GM23338 (cell line): ENCODE data around the gene MTFR1L. TPM values are rescaled to one million over a fixed set of nuclear protein-coding genes. Genes with fewer than 3 reads are reported as not detected.

Experiments used
- ATAC-seq: fragments of 200-7000 bp; cut with Tn5 transposase; 3 replicates; pipeline ENCODE4 v1.9.1; 2020
- DNase-seq: peaks from one replicate; pipeline ENCODE4 v3.0.0-alpha.2; 2015; ENCODE audit warnings: low spot score
- H2AFZ ChIP-seq: fragments of 200-600 bp; sonication (generic); 2 replicates; pipeline ENCODE4 v1.8.0; 2016; ENCODE audit warnings: antibody characterized with exemption, mild to moderate bottlenecking, moderate library complexity
- H3F3A ChIP-seq: fragments of 200-600 bp; sonication (generic); replicated peaks from 2 replicates; pipeline ENCODE4 v1.8.0; 2017; ENCODE audit warnings: antibody characterized with exemption, mixed run types, low read depth
- H3K27ac ChIP-seq: fragments of 200-600 bp; sonication (generic); 2 replicates; pipeline ENCODE4 v1.6.1; 2016; ENCODE audit warnings: low read depth
- H3K27me3 ChIP-seq: fragments of 200-600 bp; sonication (generic); 2 replicates; pipeline ENCODE4 v1.8.0; 2016; ENCODE audit warnings: mild to moderate bottlenecking, mixed run types, moderate library complexity; ENCODE audit not compliant: insufficient read depth
- H3K36me3 ChIP-seq: fragments of 200-600 bp; sonication (generic); 2 replicates; pipeline ENCODE4 v1.8.0; 2016; ENCODE audit warnings: mild to moderate bottlenecking; ENCODE audit not compliant: insufficient read depth
- H3K4me1 ChIP-seq: fragments of 200-600 bp; sonication (generic); 2 replicates; pipeline ENCODE4 v1.8.0; 2016; ENCODE audit warnings: mild to moderate bottlenecking, moderate library complexity; ENCODE audit not compliant: insufficient read depth
- H3K4me2 ChIP-seq: fragments of 200-600 bp; sonication (generic); 2 replicates; pipeline ENCODE4 v1.7.1; 2017; ENCODE audit warnings: mixed run types
- H3K4me3 ChIP-seq: fragments of 200-600 bp; sonication (generic); 2 replicates; pipeline ENCODE4 v1.6.1; 2016; ENCODE audit warnings: mixed run types
- H3K79me2 ChIP-seq: fragments of 200-600 bp; sonication (generic); replicated peaks from 2 replicates; pipeline ENCODE4 v1.8.0; 2017; ENCODE audit warnings: mild to moderate bottlenecking; ENCODE audit not compliant: insufficient read depth
- H3K9me2 ChIP-seq: fragments of 200-600 bp; sonication (generic); 2 replicates; pipeline ENCODE4 v1.8.0; 2017; ENCODE audit not compliant: insufficient read depth
- H4K20me1 ChIP-seq: fragments of 200-600 bp; sonication (generic); replicated peaks from 2 replicates; pipeline ENCODE4 v1.8.0; 2017; ENCODE audit warnings: mild to moderate bottlenecking; ENCODE audit not compliant: insufficient read depth
- H3K27ac Mint-ChIP-seq: 2 replicates; pipeline ENCODE4 v1.8.0; 2020; ENCODE audit warnings: inconsistent platforms, mild to moderate bottlenecking, moderate library complexity, mixed read lengths
- H3K27me3 Mint-ChIP-seq: 3 replicates; pipeline ENCODE4 v1.8.0; 2022; ENCODE audit warnings: low read depth, mild to moderate bottlenecking, moderate library complexity, mixed read lengths, inconsistent platforms; ENCODE audit not compliant: insufficient read depth, poor library complexity
- H3K36me3 Mint-ChIP-seq: 3 replicates; pipeline ENCODE4 v1.8.0; 2021; ENCODE audit warnings: low read depth, mild to moderate bottlenecking, inconsistent platforms, moderate library complexity, mixed read lengths
- H3K4me1 Mint-ChIP-seq: 3 replicates; pipeline ENCODE4 v1.8.0; 2020; ENCODE audit warnings: mild to moderate bottlenecking, inconsistent platforms, mixed read lengths
- H3K4me3 Mint-ChIP-seq: 3 replicates; pipeline ENCODE4 v1.8.0; 2021; ENCODE audit warnings: moderate library complexity, mild to moderate bottlenecking, inconsistent platforms, mixed read lengths
- H3K9me3 Mint-ChIP-seq: 3 replicates; pipeline ENCODE4 v1.8.0; 2020; ENCODE audit warnings: moderate library complexity, mild to moderate bottlenecking, inconsistent platforms, mixed read lengths
- CREB1 ChIP-seq: fragments of 250-450 bp; sonication (Bioruptor Pico); IDR thresholded peaks from 2 replicates; pipeline ENCODE4 v1.5.0; 2020; ENCODE audit warnings: low read depth, mild to moderate bottlenecking, moderate library complexity
- EZH2phosphoT487 ChIP-seq: fragments of 200-600 bp; sonication (generic); IDR thresholded peaks from one replicate; pipeline ENCODE4 v1.8.1; 2018; ENCODE audit warnings: antibody characterized with exemption; ENCODE audit not compliant: unreplicated experiment
- NANOG ChIP-seq: IDR thresholded peaks from 2 replicates; pipeline ENCODE4 v1.6.1; 2016; ENCODE audit warnings: antibody characterized with exemption, borderline replicate concordance
- ZNF114 ChIP-seq: fragments of 250-450 bp; sonication (Bioruptor Pico); IDR thresholded peaks from 2 replicates; pipeline ENCODE4 v1.5.0; 2020; ENCODE audit warnings: mild to moderate bottlenecking, moderate library complexity
- ZNF331 ChIP-seq: fragments of 250-450 bp; sonication (Bioruptor Pico); IDR thresholded peaks from 2 replicates; pipeline ENCODE4 v1.5.0; 2020; ENCODE audit warnings: low read depth, mild to moderate bottlenecking, moderate library complexity
- ZNF462 ChIP-seq: fragments of 250-450 bp; sonication (Bioruptor Pico); IDR thresholded peaks from 2 replicates; pipeline ENCODE4 v1.5.0; 2020; ENCODE audit warnings: mild to moderate bottlenecking, moderate library complexity
- polyA plus RNA-seq: library from polyadenylated mRNA; unstranded; fragments of >200 nt; fragmentation: Nextera tagmentation; extraction: Ambion mirVana; gene quantifications from 2 replicates; pipeline ENCODE4 v1.2.1, GENCODE V29; 2016
- total RNA-seq: library from RNA; depleted of rRNA; stranded (reverse); fragments of >200 nt; shearing (Covaris generic); gene quantifications from 2 replicates; pipeline ENCODE4 v1.2.3, GENCODE V29; 2014
- TF ChIP-seq, protein P1 (sequence below), 2 experiments: fragments of 200-600 bp in 1 of 2; sonication (generic) in 1 of 2; conservative IDR thresholded peaks; 2 replicates each; pipeline versions ENCODE4 v1.5.1 to v1.6.1; 2016 to 2017; ENCODE audit warnings: antibody characterized with exemption in 2 of 2, low read depth in 2 of 2, mild to moderate bottlenecking in 2 of 2, moderate library complexity in 1 of 2

MTFR1L gene
- total and polyA plus RNA-seq, 2 experiments from 2014 or later: 14.8 to 22.7 TPM

DNA sequence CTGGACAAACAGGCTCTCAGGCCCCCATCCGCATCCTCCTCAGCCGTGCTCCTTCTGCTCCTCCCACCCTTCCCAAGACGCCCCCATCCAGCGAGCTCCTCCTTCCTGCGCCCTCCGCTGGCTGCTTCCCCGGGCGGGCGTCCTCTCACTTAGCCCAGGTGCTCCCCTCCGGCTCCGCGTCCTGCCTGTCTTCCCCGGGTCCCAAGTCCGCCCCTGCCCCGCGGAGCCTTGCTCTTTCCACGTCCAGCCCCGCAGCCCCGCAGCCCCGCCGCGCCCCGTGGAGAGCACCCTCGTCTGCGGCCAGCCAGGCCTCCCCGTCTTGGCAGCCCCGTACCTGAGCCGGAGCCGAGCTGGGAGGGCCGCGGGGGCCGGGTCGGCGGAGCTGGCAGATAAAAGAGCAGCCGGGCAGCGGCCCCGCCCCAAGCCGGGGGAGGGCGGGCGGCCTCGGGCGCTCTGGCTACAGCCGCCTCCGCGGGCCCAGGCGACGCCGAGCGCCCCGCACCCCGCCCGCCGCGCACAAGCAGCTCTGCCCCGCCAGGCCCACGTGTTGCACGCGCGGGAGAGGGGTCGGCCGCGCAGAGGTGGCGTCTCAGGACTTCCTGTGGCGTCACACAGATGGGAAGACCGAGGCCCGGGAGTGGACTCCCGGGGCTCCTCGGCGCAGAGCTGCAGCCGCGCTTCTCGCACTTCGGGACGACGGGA is 55.6 kb downstream of the MTFR1L start, which contains the start of gene PAQR7 (continued):
- TF ChIP-seq, protein P1, sequence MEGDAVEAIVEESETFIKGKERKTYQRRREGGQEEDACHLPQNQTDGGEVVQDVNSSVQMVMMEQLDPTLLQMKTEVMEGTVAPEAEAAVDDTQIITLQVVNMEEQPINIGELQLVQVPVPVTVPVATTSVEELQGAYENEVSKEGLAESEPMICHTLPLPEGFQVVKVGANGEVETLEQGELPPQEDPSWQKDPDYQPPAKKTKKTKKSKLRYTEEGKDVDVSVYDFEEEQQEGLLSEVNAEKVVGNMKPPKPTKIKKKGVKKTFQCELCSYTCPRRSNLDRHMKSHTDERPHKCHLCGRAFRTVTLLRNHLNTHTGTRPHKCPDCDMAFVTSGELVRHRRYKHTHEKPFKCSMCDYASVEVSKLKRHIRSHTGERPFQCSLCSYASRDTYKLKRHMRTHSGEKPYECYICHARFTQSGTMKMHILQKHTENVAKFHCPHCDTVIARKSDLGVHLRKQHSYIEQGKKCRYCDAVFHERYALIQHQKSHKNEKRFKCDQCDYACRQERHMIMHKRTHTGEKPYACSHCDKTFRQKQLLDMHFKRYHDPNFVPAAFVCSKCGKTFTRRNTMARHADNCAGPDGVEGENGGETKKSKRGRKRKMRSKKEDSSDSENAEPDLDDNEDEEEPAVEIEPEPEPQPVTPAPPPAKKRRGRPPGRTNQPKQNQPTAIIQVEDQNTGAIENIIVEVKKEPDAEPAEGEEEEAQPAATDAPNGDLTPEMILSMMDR (conservative IDR thresholded peaks at IDR 0.05; ENCODE audit: low read depth in 2 of 2): peak in 1 of 2 experiments; percentile 36; a peak in 2 of 4 replicates
- TF ChIP-seq ZNF331 (CRISPR knock-in tag) (no peak), CREB1 (CRISPR knock-in tag) (no peak; the same call in 1 of the 2 replicates), EZH2phosphoT487 (no peak)

GRCh38 chr1:25875856-25876692 is 56.3 kb downstream of the MTFR1L start:
- Histone ChIP-seq H3K27me3 (peaks cover 17% of the 10 kb centered on the region), H3K4me1 (peaks cover 11% of the 10 kb centered on the region)
- TF ChIP-seq, protein P1 (conservative IDR thresholded peaks at IDR 0.05; ENCODE audit: low read depth in 2 of 2): no peak
- TF ChIP-seq ZNF114 (CRISPR knock-in tag) (no peak), ZNF462 (CRISPR knock-in tag) (no peak), NANOG (no peak), ZNF331 (CRISPR knock-in tag) (no peak)

More at GRCh38 chr1:25875856-25876692, 56.3 kb downstream of the MTFR1L start:
- Mint-ChIP-seq H3K27me3 (peaks cover 5% of the 10 kb centered on the region), H3K36me3 (no peaks in the 10 kb centered on the region), H3K27ac (peak overlapping the region; percentile 32; the same call in 1 of the 2 replicates), H3K4me3 (peak overlapping the region; percentile 73), H3K4me1 (peaks cover 15% of the 10 kb centered on the region), H3K9me3 (no peaks in the 10 kb centered on the region; the same call in 2 of the 3 replicates)
- no peaks in the 10 kb centered on the region for H3K79me2 ChIP-seq
- peak overlapping the region; percentile 78 for H2AFZ ChIP-seq
- DNase-seq (peak; percentile 82), ATAC-seq (peak; percentile 79)
- no peaks in the 10 kb centered on the region for H3K36me3 ChIP-seq
- 0 out of 2 replicates have a peak, but pooled peaks cover 3% of the 10 kb centered on the region for H3F3A ChIP-seq
- no peaks in the 10 kb centered on the region for H4K20me1 ChIP-seq
- peak overlapping the region; percentile 76 for H3K4me2 ChIP-seq
- peak overlapping the region; percentile 63 for H3K27ac ChIP-seq
- H3K4me3 ChIP-seq: peak overlapping the region; percentile 76
- no peaks in the 10 kb centered on the region for H3K9me2 ChIP-seq
